HL-60 (cell line): ENCODE measurements around the gene NECTIN3.

Experiments used
- DNase-seq, 2 experiments: peaks; one replicate each; pipeline ENCODE4 v3.0.0-alpha.2; 2010 to 2020; ENCODE audit warnings: low read depth in 1 of 2, low spot score in 1 of 2
- H3K27ac ChIP-seq: fragments of 250-450 bp; sonication (Bioruptor Pico); replicated peaks from 2 replicates; pipeline ENCODE4 v1.5.1; 2020; ENCODE audit warnings: mild to moderate bottlenecking, moderate library complexity
- H3K27me3 ChIP-seq: fragments of 250-450 bp; sonication (Bioruptor Pico); 2 replicates; pipeline ENCODE4 v1.5.1; 2021; ENCODE audit warnings: mild to moderate bottlenecking, moderate library complexity; ENCODE audit not compliant: insufficient read depth, poor library complexity, severe bottlenecking
- H3K4me3 ChIP-seq: replicated peaks from 2 replicates; pipeline ENCODE4 v1.5.1; 2011; ENCODE audit warnings: mild to moderate bottlenecking, control low read depth, low read length; ENCODE audit not compliant: insufficient read depth
- CTCF ChIP-seq: IDR thresholded peaks from one replicate; pipeline ENCODE4 v1.5.1; 2011; ENCODE audit warnings: low read length, control low read depth, inconsistent platforms; ENCODE audit not compliant: insufficient read depth
- GABPA ChIP-seq: IDR thresholded peaks from 2 replicates; pipeline ENCODE4 v1.6.1; 2012; ENCODE audit warnings: low read depth
- POLR2AphosphoS5 ChIP-seq: IDR thresholded peaks from 2 replicates; pipeline ENCODE4 v1.6.1; 2012; ENCODE audit warnings: low read depth
- REST ChIP-seq: IDR thresholded peaks from 2 replicates; pipeline ENCODE4 v1.6.1; 2012; ENCODE audit warnings: low read depth; ENCODE audit not compliant: insufficient replicate concordance
- SPI1 ChIP-seq: IDR thresholded peaks from 2 replicates; pipeline ENCODE4 v1.6.1; 2012; ENCODE audit warnings: low read depth, mild to moderate bottlenecking, borderline replicate concordance

NECTIN3 gene

GRCh38 chr3:111096487-111097209 lies 25.0 kb downstream of the NECTIN3 start:
- no peaks in the 10 kb centered on the region for H3K27me3 ChIP-seq
- TF ChIP-seq SPI1, result no peak
- DNase-seq, result no peak
- no peak overlapping the region for H3K4me3 ChIP-seq
- no peak overlapping the region for H3K27ac ChIP-seq

GRCh38 chr3:111103807-111104206 lies 32.2 kb downstream of the NECTIN3 start:
- TF ChIP-seq POLR2AphosphoS5, result no peak
- TF ChIP-seq CTCF, result no peak
- TF ChIP-seq REST, result no peak
- no peak for TF ChIP-seq GABPA
- Histone ChIP-seq H3K4me3 (no peak overlapping the region), H3K27me3 (no peaks in the 10 kb centered on the region), H3K27ac (no peak overlapping the region)
- DNase-seq, result no peak

GRCh38 chr3:111106993-111107661 lies 35.5 kb downstream of the NECTIN3 start:
- Histone ChIP-seq H3K4me3 (no peak overlapping the region), H3K27me3 (no peaks in the 10 kb centered on the region), H3K27ac (no peak overlapping the region)
- no peak for DNase-seq
- TF ChIP-seq CTCF (no peak), GABPA (no peak), SPI1 (no peak), REST (no peak), POLR2AphosphoS5 (no peak)

- no peak for DNase-seq
- Histone ChIP-seq H3K4me3 (no peak overlapping the region), H3K27me3 (no peaks in the 10 kb centered on the region), H3K27ac (no peak overlapping the region)
- TF ChIP-seq REST (no peak), SPI1 (no peak), CTCF (no peak), POLR2AphosphoS5 (no peak), GABPA (no peak)
These were observed 36.0 kb downstream of the NECTIN3 start for GRCh38 chr3:111107662-111108035.
